ENCODE results near the gene CA14. TPM values are rescaled to one million over a fixed set of nuclear protein-coding genes. Genes with fewer than 3 reads are reported as not detected.
"Not testable (repeated sequence)": the region's sequence is repeated elsewhere in the genome, so short reads cannot be mapped to it uniquely, and the experiment has no call there.

The CA14 gene
- total RNA-seq, 2 donors from 2014 or later = not detected

DNA sequence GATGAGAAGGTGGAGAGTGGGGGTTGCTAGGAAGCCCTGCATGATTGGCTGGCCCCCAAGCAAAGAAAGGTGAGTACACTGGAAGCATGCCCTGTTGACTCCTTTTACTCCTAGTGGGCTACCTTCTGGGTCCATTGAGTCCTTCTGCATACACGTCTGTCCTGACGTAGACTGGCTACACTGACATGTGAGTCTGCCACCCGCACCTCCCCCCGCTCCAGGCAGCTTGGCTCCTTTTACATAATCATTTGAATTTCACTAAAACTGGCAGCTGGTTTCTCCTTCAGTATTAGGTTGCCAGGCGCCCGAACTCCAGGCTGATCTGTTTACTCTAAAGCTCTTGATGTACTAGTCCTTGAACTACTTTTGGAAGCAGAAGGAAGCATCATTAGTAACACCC, 44.8 kb downstream of the CA14 start:
- Mint-ChIP-seq H3K27ac (peak overlapping the region; percentile 76), H3K36me3 (ENCODE audit: insufficient read depth in 2 of 2) (peaks cover 4 to 26% of the 10 kb centered on the region in 2 donors), H3K9me3 (no peaks in the 10 kb centered on the region), H3K4me1 (ENCODE audit: low read depth) (peaks cover 6% of the 10 kb centered on the region), H3K27me3 (ENCODE audit: low read depth) (no peaks in the 10 kb centered on the region), H3K4me3 (no peak overlapping the region)
- no peak for DNase-seq
- ATAC-seq (replicated peaks in 1 of 2) = no peak

DNA sequence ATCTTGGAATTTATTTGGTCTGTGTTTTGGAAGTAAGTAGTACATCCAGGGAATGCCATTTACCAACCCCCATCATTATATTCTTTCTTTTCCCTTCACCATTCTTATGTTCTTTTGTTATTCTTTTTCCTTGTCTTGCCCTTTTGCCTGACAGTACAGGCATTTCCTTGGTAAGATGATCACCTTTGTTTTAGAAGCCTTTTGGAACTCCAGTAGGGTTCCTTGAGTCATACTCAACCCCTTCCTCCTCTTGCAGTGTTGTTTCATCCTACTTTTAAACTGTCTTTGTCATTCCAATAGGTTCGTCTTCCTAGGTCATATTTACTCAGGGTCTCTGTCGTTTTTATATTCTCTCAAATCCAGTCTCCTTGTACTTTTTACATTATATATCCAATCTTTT, 45.3 kb downstream of the CA14 start:
- H3K27ac Mint-ChIP-seq = peak overlapping the region; percentile 76
- H3K4me1 Mint-ChIP-seq (ENCODE audit: low read depth) = peaks cover 1% of the 10 kb centered on the region
- no peaks in the 10 kb centered on the region for H3K27me3 Mint-ChIP-seq (ENCODE audit: low read depth)
- H3K36me3 Mint-ChIP-seq (ENCODE audit: insufficient read depth in 2 of 2) = peaks cover 4 to 29% of the 10 kb centered on the region in 2 donors
- H3K4me3 Mint-ChIP-seq = no peak overlapping the region
- no peak for DNase-seq
- no peaks in the 10 kb centered on the region for H3K9me3 Mint-ChIP-seq
- ATAC-seq (replicated peaks in 1 of 2) = no peak

DNA sequence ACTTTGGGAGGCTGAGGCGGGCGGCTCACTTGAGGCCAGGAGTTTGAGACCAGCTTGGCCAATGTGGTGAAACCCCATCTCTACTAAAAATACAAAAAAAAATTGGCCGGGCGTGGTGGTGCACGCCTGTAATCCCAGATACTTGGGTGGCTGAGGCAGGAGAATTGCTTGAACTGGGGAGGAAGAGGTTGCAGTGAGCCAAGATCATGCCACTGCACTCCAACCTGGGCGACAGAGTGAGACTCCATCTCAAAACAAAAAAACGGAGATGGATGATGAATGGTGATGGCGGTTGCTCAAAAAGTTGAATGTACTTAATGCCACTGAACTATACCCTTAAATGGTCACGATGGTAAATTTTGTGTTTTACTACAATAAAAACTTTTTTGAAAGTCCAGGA, 51.0 kb downstream of the CA14 start:
- ATAC-seq (replicated peaks in 1 of 2); H3K4me1 Mint-ChIP-seq (ENCODE audit: low read depth); H3K27me3 Mint-ChIP-seq (ENCODE audit: low read depth); H3K27ac Mint-ChIP-seq; H3K4me3 Mint-ChIP-seq; DNase-seq; H3K9me3 Mint-ChIP-seq: not testable (repeated sequence)
- peaks cover 4 to 18% of the 10 kb centered on the region in 2 donors for H3K36me3 Mint-ChIP-seq (ENCODE audit: insufficient read depth in 2 of 2)

DNA sequence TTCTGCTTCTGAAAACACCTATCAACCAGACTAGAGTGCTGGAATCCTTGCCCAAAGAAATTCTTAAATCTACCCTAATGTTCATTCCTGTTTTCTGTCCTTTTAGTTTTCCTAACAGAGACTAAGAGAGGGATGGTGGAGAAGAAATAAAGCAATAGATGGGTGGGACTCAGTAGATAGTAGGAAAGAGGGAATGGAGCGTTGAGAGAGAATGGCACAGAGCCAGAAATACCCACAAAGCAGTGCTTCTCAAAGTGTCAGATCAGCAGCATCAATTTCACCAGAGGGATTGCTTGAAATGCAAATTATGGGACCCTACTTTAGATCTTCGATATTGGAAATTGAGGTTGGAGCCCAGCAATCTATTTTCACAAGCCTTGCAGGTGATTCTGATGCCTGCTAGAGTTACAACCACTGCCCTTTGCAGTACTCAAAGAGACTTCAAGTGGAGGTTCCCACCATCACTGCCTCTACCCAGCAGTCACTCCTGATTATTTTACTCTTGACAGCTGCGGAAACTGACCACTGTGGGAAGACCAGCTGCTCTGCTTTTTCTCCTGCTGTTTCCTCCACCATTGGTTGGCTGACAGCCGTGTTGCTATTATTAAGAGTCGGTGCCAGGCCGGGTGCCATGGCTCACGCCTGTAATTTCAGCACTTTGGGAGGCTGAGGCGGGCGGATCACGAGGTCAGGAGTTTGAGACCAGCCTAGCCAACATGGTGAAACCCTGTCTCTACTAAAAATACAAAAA, 52.4 kb downstream of the CA14 start:
- no peaks in the 10 kb centered on the region for H3K4me1 Mint-ChIP-seq (ENCODE audit: low read depth)
- no peak overlapping the region for H3K27ac Mint-ChIP-seq
- no peak for DNase-seq
- H3K36me3 Mint-ChIP-seq (ENCODE audit: insufficient read depth in 2 of 2) = peaks cover 4 to 18% of the 10 kb centered on the region in 2 donors
- H3K27me3 Mint-ChIP-seq (ENCODE audit: low read depth) = no peaks in the 10 kb centered on the region
- ATAC-seq (replicated peaks in 1 of 2) = no peak
- H3K4me3 Mint-ChIP-seq = no peak overlapping the region
- H3K9me3 Mint-ChIP-seq = no peaks in the 10 kb centered on the region

DNA sequence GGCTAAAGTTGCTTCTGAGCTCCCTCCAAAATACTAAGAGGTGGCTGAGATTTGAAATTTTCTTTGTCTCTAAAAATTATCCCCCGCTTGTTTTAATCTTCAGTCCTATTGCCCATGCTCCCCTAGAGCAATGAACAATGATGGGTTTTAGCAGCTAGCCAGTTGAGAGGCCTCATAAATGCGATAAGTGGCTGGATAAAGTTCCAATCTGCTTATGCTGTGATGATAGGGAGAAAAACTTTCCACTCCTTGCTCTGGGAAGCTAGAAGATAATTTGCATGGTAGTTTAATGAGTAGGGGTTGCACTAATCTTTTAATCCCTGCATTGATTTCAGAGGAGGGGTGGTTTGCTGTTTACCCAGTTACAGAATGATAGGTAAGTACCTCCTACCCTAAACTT, 54.2 kb downstream of the CA14 start:
- no peaks in the 10 kb centered on the region for H3K9me3 Mint-ChIP-seq
- peaks cover 3 to 13% of the 10 kb centered on the region in 2 donors for H3K36me3 Mint-ChIP-seq (ENCODE audit: insufficient read depth in 2 of 2)
- H3K4me1 Mint-ChIP-seq (ENCODE audit: low read depth) = no peaks in the 10 kb centered on the region
- no peak for ATAC-seq (replicated peaks in 1 of 2)
- no peak overlapping the region for H3K27ac Mint-ChIP-seq
- no peak overlapping the region for H3K4me3 Mint-ChIP-seq
- no peak for DNase-seq
- H3K27me3 Mint-ChIP-seq (ENCODE audit: low read depth) = no peaks in the 10 kb centered on the region

Other genes starting within 250 kb of the CA14 start
- 10 to 100 TPM; 30.3 to 34.8 TPM for gene OTUD7B, start 247.0 kb upstream of the CA14 start, total RNA-seq
- gene VPS45, start 190.0 kb upstream of the CA14 start, total RNA-seq = 10 to 100 TPM; 32.4 to 35.4 TPM
- 10 to 100 TPM; 21.9 to 42.7 TPM for gene PLEKHO1, start 107.9 kb upstream of the CA14 start, total RNA-seq
- gene ANP32E, start 21.7 kb upstream of the CA14 start, total RNA-seq = 100 to 1,000 TPM; 151 to 157 TPM
- 100 to 1,000 TPM; 128 to 129 TPM for gene APH1A, start 11.2 kb downstream of the CA14 start, total RNA-seq
- gene C1orf54, start 15.0 kb downstream of the CA14 start, total RNA-seq = 1 to 10 TPM; 1.9 to 2.8 TPM
- 1 to 10 TPM; 1.6 to 2.4 TPM for gene CIART, start 24.8 kb downstream of the CA14 start, total RNA-seq
- 10 to 100 TPM; 74.8 to 84.2 TPM for gene MRPS21, start 36.1 kb downstream of the CA14 start, total RNA-seq
- gene PRPF3, start 63.8 kb downstream of the CA14 start, total RNA-seq = 10 to 100 TPM; 83.9 to 88.5 TPM
- gene RPRD2, start 106.4 kb downstream of the CA14 start, total RNA-seq = 10 to 100 TPM; 31.9 to 32.7 TPM
- gene TARS2, start 229.6 kb downstream of the CA14 start, total RNA-seq = 10 to 100 TPM; 49.8 to 66.4 TPM

Data from activated T-cell treated with anti-CD3 and anti-CD28 coated beads, Interleukin-2, amount 50 U/mL, for 72 hours (primary cell).